Measurements from ENCODE around the gene DDIT4.

The DDIT4 gene

DNA sequence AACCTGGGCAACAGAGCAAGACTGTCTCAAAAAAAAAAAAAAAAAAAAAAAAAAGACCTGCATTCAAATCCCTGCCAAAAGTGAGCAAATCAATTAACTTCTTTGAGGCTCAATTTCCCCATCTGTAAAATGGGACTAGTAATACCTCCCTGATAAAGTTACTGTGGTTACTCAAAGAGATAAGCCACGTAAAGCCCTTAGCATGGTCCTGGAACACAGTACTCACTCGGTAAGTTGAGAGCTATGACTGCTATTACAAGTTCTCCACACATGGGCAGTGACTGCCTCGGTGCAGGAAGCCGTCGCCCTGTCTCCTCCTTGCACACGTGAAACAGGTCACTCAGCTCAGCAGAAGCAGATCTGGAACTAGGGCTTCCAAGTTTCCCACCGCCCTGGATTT, 37.9 kb downstream of the DDIT4 start:
- H3K4me3 ChIP-seq (ENCODE audit: low read depth, low read length): no peak overlapping the region
- no peak for DNase-seq (ENCODE audit: low read depth)

DNA sequence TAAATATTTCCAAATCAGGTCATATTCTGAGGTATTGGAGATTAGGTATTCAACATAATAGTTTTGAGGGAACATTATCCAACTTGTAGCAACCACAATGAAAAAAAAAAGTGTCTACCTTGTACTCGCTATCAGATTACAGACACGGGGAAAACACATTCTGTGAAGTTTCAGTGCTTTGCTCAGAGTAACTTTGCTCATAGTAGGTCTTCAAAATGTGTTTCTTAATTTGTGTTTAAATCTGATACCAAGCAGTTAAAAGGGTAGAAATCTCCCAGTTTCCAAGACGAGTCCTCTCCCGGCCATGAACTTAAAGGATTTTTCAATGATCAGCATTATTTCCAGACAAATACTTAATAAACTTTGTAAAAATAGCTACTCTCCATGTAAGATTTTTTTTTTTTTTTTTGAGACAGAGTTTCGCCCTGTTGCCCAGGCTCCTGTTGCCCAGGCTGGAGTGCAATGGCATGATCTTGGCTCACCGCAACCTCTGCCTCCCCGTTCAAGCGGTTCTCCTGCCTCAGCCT, 39.2 kb downstream of the DDIT4 start:
- no peak overlapping the region for H3K4me3 ChIP-seq (ENCODE audit: low read depth, low read length)
- DNase-seq (ENCODE audit: low read depth): no peak

DNA sequence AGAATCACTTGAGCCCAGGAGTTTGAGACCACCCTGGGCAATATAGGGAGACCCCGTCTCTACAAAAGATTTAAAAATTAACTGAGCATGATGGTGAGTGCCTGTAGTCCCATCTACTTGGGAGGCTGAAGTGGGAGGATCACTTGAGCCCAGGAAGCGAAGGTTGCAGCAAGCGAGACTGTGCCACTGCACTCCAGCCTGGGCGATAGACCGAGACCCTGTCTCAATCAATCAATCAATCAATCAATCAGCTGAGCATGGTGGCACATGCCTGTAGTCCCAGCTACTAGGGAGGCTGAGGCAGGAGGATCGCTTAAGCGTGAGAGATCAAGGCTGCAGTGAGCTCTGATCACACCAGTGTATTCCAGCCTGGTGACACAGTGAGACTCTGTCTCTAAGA, 40.5 kb downstream of the DDIT4 start:
- H3K4me3 ChIP-seq (ENCODE audit: low read depth, low read length): no peak overlapping the region
- DNase-seq (ENCODE audit: low read depth): no peak

DNA sequence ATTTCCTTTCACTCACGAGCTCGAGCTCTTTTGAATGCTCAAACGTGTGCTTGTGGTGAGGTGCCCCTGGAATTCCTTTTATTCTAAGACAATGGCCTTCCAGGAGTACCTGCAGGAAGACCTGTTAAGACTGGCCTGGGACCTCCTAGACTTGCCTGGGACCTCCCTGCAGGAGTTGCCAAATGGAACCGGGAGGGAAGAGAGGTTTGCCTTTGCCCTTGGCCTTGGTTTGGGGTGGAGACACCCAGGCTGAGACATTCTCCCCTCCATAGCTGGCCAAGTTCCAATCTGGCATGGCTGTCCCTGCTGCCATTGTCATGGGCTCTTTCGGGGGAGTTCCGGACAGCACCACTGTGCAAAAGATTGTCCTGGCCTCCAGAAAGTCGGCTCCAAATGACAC, 41.3 kb downstream of the DDIT4 start:
- H3K4me3 ChIP-seq (ENCODE audit: low read depth, low read length): no peak overlapping the region
- no peak for DNase-seq (ENCODE audit: low read depth)

DNA sequence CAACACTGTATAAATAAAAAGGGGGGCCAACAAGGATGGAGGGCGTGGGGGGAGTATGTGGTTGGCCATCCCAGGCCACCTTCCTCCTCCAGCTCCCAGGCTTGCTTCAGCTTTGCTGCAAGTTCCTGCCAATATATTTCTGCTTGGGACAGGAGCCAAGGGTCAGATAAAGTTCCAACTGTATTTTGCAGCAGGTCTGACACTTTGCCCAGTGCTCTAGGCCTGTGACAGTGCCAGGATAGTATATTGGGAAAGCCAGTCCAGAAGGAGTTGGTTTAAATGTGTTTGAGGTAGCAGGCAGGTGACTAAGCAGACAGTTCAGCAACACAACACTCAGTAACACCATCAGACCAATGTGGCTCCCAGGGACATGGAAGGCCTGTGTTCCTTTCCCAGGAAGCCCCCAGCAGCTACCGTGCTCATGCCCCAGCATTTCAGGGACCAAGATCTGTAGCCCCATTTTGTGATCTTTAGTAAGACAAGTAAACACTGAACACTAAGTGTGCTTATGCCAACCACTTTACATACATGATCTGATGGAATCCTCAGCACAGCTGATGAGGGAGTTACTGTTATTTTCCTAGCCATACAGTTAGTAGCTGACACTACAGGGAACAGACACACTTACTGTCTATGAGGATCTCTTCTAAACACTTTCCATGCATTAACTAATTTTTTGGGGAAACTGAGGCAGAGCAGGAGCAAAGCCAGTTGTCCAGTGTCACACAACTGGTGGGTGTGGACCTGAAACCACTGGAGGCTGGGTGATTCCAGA, 42.1 kb downstream of the DDIT4 start:
- DNase-seq (ENCODE audit: low read depth): no peak
- H3K4me3 ChIP-seq (ENCODE audit: low read depth, low read length): no peak overlapping the region

DNA sequence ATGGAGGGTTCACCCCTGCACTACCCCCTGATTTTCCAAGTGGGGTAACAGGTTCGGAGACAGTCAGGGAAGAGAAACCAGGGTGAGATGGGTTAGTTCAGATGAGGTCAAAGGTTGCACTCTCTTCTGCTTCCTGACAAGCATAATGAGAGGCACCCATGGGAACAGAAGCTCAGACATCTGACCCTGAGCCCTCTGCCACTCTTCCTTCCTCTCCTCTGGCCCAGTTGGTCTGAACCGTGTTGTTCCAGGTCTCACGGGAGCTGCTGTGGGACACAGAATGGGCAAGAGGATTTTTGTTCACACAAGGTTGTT, 42.6 kb downstream of the DDIT4 start:
- no peak for DNase-seq (ENCODE audit: low read depth)
- no peak overlapping the region for H3K4me3 ChIP-seq (ENCODE audit: low read depth, low read length)

DNA sequence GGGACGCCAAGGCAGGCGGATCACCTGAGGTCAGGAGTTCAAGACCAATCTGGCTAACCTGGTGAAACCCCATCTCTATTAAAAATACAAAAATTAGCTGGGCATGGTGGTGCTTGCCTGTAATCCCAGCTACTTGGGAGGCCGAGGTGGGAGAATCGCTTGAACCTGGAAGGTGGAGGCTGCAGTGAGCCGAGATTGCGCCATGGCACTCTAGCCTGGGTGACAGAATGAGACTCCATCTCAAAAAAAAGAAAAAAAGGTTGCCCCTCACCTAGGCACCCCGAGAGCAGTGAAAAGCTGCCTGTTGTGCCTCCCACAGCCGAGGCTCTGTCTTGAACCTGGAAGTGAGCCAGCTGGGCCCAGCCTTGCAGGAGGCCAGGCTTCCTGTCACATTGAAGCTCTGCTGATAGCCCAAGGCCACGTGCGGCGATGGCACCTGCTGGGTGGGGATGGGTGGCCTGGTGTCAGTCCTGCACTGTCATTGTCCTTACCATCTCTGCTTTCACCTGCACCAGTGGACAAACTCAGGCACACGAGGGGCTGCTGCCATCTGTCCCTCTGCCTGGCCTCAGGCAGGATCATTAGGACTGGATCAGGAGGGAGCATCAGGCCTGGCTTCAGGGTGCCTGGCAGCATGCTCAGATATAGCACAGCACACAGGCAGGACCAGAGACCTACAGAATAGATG, 43.2 kb downstream of the DDIT4 start:
- H3K4me3 ChIP-seq (ENCODE audit: low read depth, low read length): no peak overlapping the region
- DNase-seq (ENCODE audit: low read depth): no peak

DNA sequence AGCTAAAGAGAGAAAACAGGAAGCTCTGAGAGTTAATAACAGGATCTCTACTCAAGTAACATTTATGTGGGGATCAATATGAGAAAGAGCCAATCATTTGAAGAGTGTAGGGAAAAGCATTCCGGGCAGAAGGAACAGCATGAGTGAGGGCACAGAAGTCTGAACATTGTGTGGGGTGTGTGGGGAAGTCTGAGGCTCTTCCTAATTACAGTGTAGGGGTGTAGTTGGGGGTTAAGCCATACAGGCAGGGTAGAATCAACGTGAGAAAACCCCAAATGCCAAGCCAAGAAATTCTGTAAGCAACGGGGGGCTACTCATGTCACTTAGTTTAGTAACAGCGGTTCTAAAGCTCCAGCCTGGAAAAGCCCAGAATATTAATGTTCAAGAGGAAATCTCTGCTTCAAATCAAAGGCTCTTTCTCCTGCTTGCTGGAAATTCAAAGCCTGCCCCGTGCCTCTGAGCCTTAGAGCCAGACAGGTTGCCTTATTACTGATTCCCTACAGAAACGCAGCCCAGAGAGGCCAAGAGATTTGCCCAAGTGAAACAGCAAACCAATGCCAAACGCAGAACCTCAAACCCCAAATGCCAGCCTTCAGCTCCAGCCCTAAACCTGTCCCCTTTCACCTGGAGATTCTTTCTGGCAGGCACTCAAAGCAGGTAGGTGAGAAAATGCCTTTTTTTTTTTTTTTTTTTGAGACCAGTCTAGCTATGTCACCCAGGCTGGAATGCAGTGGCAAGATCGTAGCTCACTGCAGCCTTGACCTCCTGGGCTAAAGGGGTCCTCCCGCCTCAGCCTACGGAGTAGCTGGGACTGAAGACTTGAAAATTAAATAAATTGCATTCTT, 44.9 kb downstream of the DDIT4 start:
- no peak for DNase-seq (ENCODE audit: low read depth)
- peak overlapping the region; percentile 18 for H3K4me3 ChIP-seq (ENCODE audit: low read depth, low read length)

DNA sequence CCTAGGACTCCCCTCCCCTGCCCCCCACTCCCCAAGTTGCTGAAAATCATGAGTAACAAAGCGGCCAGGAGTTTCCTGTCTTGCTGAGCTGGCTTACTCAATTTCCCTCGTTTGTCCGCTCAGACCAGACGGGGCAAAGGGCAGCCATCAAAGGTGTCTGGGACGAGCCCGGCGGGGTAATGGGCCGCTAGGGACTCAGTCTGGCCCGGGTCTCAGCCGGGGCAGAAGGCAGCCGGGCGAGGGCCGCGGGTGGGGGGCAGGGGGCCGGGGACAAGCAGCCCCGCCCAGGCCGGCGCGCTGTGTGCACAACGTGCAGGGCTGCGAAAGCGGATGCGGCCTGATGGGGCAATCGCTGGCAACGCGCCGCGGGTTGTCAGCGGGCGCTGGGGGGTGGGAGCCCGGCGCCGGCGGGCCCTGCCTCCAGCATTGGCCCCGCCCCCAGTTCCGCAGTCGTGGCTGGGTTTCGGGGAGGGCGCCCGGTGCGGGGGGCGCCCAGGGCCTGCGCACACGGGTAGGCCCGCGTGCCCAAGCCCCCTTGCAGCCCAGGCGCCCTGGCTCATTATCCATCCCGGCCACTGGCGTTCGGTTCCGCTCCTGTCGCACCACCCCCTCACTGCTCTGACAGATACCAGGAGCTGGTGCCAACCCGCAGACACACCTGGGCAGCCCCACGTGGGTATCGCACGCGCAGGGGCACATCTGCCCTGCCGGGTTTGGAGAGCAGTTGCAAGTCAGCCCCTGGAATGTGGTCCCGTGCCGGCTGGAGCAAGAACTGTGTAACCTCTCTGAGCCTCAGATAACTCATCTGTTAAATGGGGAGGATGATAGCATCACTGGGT, 45.9 kb downstream of the DDIT4 start:
- peak overlapping the region; percentile 18 for H3K4me3 ChIP-seq (ENCODE audit: low read depth, low read length)

DNA sequence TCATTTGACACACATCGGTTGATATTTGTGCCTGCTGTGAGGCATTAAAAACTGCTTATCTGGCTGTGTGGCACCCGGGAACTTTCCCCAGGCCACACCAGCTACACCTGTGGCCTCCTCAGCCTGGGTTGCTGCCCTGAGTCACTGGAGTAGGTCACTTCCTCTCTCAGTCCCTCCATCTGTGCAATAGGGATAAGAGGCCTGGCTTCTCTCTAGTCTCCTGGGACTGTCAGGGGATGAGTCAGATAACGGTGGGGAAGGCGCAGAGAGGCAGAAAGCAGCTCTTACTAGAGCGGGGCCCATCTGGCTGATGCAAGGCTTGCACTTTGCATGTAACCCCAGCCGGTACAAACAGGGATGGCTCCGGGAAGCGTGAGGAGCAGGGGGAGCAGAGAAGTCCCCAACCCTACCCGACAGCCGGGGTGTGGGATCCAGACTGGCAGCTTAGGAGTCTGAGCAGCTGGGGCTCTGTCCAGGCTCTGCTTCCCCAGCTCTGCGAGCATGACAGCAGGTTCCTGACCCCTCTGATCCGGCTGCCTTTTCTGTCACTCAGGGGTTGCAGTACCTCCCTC, 47.0 kb downstream of the DDIT4 start:
- H3K4me3 ChIP-seq (ENCODE audit: low read depth, low read length): no peak overlapping the region
- DNase-seq (ENCODE audit: low read depth): peak; percentile 99

More for the DNA sequence above, 45.9 kb downstream of the DDIT4 start:
- peak; percentile 82 for DNase-seq (ENCODE audit: low read depth)

DNA sequence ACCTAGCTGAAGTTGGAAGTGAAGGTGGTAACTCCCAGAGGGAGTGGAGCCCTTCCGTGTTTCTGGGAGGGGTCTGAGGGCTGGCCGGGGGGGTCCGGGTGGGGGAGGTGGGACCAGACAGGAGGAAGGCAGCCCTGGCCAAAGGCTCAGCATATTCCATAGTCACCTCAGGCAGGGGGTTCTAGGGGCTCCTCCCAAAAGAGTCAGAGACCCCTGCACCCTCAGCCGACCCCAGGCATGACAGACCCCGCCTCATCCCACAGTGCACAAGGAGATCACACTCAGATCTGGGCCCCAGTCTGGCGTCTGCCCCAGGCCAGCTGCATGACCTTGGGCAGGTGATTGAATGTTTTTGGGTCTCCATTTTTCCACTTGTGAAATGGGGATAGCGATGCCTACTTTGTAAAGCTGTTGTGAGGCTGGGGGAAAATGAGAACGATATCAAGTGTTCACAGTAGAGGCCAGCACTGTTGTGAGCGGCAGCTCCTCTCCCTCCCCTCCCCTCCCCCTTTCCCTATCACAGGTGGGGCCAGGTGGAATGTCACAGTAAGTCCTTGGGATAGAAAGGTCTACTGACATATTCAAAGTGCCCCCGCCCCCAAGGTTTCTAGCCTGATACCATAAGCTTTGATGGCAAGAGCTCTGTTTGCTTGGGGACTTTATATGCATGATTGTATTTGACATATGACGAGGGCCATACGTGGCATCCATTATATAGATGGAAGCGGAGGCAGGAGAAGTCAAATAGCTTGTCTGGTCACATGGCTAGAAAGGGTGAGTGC, 47.7 kb downstream of the DDIT4 start:
- DNase-seq (ENCODE audit: low read depth): no peak
- no peak overlapping the region for H3K4me3 ChIP-seq (ENCODE audit: low read depth, low read length)

DNA sequence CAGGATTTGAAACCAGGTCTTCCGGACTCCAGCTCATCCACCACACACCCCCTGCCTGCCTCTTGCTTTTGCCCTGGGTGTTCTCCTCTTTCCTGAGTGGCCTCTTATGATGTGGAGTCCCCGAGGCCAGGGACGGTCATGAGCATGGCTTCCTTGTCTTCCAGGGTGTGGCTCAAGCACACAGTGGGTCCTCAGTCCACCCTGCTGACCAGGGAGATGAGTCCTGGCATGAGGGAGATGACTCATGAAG, 48.2 kb downstream of the DDIT4 start:
- no peak overlapping the region for H3K4me3 ChIP-seq (ENCODE audit: low read depth, low read length)
- no peak for DNase-seq (ENCODE audit: low read depth)

DNA sequence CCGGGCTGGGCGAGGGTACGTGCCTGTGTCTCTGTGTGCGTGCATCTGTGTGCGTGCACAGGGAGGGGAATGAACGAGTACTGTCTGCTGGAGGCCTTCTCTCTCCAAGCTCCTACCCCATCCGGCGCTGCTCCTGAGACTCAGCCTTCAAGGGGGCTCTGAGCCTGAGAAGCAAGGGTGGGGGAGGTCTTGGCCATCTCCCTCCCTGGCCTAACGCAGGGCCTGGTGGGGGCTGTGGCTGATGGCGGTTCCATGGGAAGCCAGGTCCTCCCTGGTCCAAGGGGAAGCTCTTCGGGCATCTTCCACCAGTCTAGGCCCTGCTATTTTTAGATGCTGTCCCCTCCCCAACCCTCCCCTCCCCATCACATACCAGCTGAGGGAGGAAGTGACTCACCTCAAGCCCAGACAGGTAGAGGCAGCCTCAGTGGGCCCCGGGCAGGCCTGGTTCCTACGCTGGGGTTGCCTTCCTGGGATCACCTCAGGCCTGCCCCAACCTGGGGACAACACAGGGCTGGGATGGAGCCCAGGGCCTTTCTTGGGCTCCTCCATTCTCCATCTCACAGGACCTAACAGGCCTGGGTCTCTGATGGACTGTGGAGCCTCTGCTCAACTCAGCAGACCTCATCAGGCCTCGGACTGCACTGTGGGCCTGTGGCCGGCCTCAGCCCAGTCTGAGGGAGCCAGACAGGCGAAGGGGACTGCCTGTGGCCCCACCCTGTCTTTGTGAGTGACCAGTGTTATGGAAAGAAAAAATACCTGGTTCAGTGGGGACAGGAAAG, 48.7 kb downstream of the DDIT4 start:
- DNase-seq (ENCODE audit: low read depth): no peak

DNA sequence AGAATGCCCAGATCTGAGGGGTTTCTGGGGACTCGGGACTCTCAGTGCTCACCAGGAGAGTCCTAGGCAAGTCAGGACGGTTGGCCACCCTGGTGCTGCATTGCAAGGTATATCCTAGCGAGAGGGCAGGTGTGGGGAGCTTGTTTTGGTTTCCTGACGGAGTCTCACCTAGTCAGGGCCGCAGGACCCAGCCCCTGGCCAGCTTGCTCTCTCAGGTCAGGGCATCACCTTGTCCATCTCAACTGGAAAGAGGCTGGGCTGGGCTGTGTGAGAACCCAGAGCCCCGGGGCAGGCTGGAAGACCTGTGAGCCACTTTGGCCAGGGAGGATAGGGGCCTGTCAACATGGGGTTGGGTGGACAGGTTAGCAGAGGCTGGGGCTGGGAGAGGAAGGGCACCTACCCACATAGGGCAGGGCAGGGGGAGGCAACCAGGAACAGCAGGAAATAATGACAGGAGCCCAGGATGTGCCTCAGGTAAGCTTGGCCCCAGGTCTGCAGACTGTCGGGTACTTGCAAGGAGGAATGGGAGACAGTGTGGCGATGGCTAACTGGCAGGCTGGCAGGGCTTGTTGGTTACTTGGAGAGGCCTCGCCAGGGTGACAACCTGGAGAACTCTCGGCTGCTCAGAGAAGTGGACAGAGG, 49.5 kb downstream of the DDIT4 start:
- no peak overlapping the region for H3K4me3 ChIP-seq (ENCODE audit: low read depth, low read length)
- DNase-seq (ENCODE audit: low read depth): no peak

More for the DNA sequence above, 48.7 kb downstream of the DDIT4 start:
- H3K4me3 ChIP-seq (ENCODE audit: low read depth, low read length): no peak overlapping the region

DNA sequence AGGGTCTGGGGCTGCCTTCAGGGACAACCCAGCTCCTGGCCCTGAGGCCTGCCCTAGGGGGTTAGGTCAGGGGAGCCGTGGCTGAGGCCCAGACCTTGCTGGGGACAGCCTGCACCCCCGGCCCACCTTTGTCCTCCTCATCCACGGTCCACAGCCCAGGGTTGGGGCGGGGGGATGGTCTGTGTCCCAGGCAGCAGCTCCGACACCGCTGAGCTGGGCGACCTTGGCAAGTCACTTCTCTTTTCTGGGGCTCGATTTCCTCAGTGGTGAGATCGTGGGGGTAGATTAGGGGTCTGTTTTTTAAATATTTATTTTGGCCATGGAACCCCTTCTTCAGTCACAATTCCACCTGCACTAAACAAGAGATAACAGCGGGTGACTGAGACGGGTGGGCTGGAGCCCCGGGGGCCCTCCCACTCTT, 50.1 kb downstream of the DDIT4 start:
- no peak overlapping the region for H3K4me3 ChIP-seq (ENCODE audit: low read depth, low read length)
- DNase-seq (ENCODE audit: low read depth): no peak
